SU-DHL-6 (cell line): ENCODE measurements around the gene ING4.

Experiments
- H2AFZ ChIP-seq: fragments of 200-600 bp; sonication (generic); 2 replicates; pipeline ENCODE4 v1.6.1; 2014; ENCODE audit warnings: low read depth, mild to moderate bottlenecking, moderate library complexity, mixed read lengths, antibody characterized with exemption, low read length; ENCODE audit not compliant: severe bottlenecking
- H3F3A ChIP-seq: fragments of 200-600 bp; shearing (Covaris generic); 2 replicates; pipeline ENCODE4 v1.6.0; 2016; ENCODE audit warnings: antibody characterized with exemption, mild to moderate bottlenecking; ENCODE audit not compliant: insufficient read depth
- H3K27ac ChIP-seq: fragments of 200-600 bp; sonication (generic); 2 replicates; pipeline ENCODE4 v1.5.1; 2016; ENCODE audit warnings: low read depth, mild to moderate bottlenecking, low read length, moderate library complexity, mixed read lengths
- H3K27me3 ChIP-seq: fragments of 200-600 bp; sonication (generic), shearing (Covaris generic); 2 replicates; pipeline ENCODE4 v1.6.0; 2014; ENCODE audit warnings: mild to moderate bottlenecking, low read length
- H3K36me3 ChIP-seq: fragments of 200-600 bp; sonication (generic); 2 replicates; pipeline ENCODE4 v1.6.1; 2014; ENCODE audit warnings: mild to moderate bottlenecking, low read length, mixed read lengths
- H3K4me2 ChIP-seq: fragments of 300-600, 200-600 bp; shearing (Covaris generic), sonication (generic); 2 replicates; pipeline ENCODE4 v1.6.0; 2014; ENCODE audit warnings: low read length, low read depth, mild to moderate bottlenecking; ENCODE audit not compliant: poor library complexity, severe bottlenecking
- H3K4me3 ChIP-seq: fragments of 200-600 bp; sonication (generic); 2 replicates; pipeline ENCODE4 v1.5.1; 2014; ENCODE audit warnings: antibody characterized with exemption, low read length, mild to moderate bottlenecking, mixed read lengths; ENCODE audit not compliant: insufficient read depth, poor library complexity, severe bottlenecking
- H3K79me2 ChIP-seq: fragments of 200-600 bp; sonication (generic); 2 replicates; pipeline ENCODE4 v1.6.1; 2014; ENCODE audit warnings: mild to moderate bottlenecking, low read length, moderate library complexity; ENCODE audit not compliant: insufficient read depth
- H3K9ac ChIP-seq: fragments of 200-600 bp; sonication (generic); 2 replicates; pipeline ENCODE4 v1.7.0; 2014; ENCODE audit warnings: mild to moderate bottlenecking, low read length
- H3K9me2 ChIP-seq: fragments of 200-600 bp; sonication (generic); replicated peaks from 2 replicates; pipeline ENCODE4 v1.6.1; 2014; ENCODE audit warnings: low read length; ENCODE audit not compliant: insufficient read depth
- H3K9me3 ChIP-seq: fragments of 200-600 bp; sonication (generic); 2 replicates; pipeline ENCODE4 v1.6.1; 2014; ENCODE audit warnings: low read length, mixed read lengths; ENCODE audit not compliant: insufficient read depth
- H4K20me1 ChIP-seq: fragments of 200-600 bp; sonication (generic); 2 replicates; pipeline ENCODE4 v1.6.1; 2014; ENCODE audit warnings: low read depth, mild to moderate bottlenecking, antibody characterized with exemption, low read length, moderate library complexity, mixed read lengths
- CTCF ChIP-seq: fragments of 200-600 bp; sonication (generic); IDR thresholded peaks from one replicate; pipeline ENCODE4 v1.5.1; 2017; ENCODE audit warnings: antibody characterized with exemption, mild to moderate bottlenecking, low read length, moderate library complexity; ENCODE audit not compliant: insufficient read depth, poor library complexity, severe bottlenecking
- EZH2phosphoT487 ChIP-seq: fragments of 200-600 bp; sonication (generic), shearing (Covaris generic); conservative IDR thresholded peaks from 2 replicates; pipeline ENCODE4 v1.6.1; 2018; ENCODE audit warnings: mild to moderate bottlenecking, antibody characterized with exemption, low read length, moderate library complexity, mixed read lengths

ING4 gene

GRCh38 chr12:6627616-6628015, 35.3 kb downstream of the ING4 start:
- H3K4me2 ChIP-seq, result peak overlapping the region; percentile 71

GRCh38 chr12:6626654-6627283, 36.1 kb downstream of the ING4 start:
- Histone ChIP-seq H3K9ac (peak overlapping the region; percentile 49; the same call in 1 of the 2 replicates), H2AFZ (no peak overlapping the region), H3K4me3 (peak overlapping the region; percentile 42)

More at GRCh38 chr12:6627616-6628015, 35.3 kb downstream of the ING4 start:
- H3K79me2 ChIP-seq, result peaks cover 9% of the 10 kb centered on the region
- H3K4me3 ChIP-seq, result peak overlapping the region; percentile 42
- no peaks in the 10 kb centered on the region for H3K9me3 ChIP-seq
- H3K27ac ChIP-seq, result peak overlapping the region; percentile 82
- peaks cover 29% of the 10 kb centered on the region for H3F3A ChIP-seq
- H3K9me2 ChIP-seq, result no peaks in the 10 kb centered on the region
- H2AFZ ChIP-seq, result no peak overlapping the region
- H4K20me1 ChIP-seq, result no peaks in the 10 kb centered on the region
- TF ChIP-seq EZH2phosphoT487 (no peak), CTCF (no peak)
- H3K36me3 ChIP-seq, result no peaks in the 10 kb centered on the region
- H3K9ac ChIP-seq, result peak overlapping the region; percentile 49
- H3K27me3 ChIP-seq, result no peaks in the 10 kb centered on the region

DNA sequence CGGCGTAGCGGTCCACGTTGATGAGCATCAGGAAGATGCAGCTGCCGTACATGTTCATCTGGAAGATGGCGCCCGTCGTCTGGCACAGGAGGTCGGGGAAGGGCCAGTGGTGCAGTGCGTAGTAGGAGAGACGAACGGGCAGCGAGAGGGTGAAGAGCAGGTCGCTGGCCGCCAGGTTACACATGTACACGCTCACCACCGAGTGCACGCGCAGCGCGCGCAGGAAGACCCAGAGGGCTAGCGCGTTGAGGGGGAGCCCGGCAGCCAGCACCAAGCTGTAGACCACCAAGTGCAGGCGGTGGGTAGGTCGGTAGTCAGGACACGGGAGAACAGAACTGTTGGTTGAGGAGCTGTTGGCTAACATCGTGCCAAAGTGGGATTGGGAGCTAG, 42.0 kb downstream of the ING4 start:
- Histone ChIP-seq H4K20me1 (no peaks in the 10 kb centered on the region), H3K4me2 (peak overlapping the region; percentile 42), H3K9me2 (no peaks in the 10 kb centered on the region), H3K9me3 (no peaks in the 10 kb centered on the region), H3F3A (peaks cover 22% of the 10 kb centered on the region), H3K79me2 (peaks cover 8% of the 10 kb centered on the region; the same call in 1 of the 2 replicates), H3K4me3 (peak overlapping the region; percentile 30), H2AFZ (no peak overlapping the region), H3K9ac (peak overlapping the region; percentile 54), H3K36me3 (no peaks in the 10 kb centered on the region), H3K27me3 (no peaks in the 10 kb centered on the region), H3K27ac (peak overlapping the region; percentile 40; the same call in 1 of the 2 replicates)
- TF ChIP-seq EZH2phosphoT487 (no peak), CTCF (no peak)

More at GRCh38 chr12:6626654-6627283, 36.1 kb downstream of the ING4 start:
- peaks cover 29% of the 10 kb centered on the region for H3F3A ChIP-seq
- H3K4me2 ChIP-seq, result peak overlapping the region; percentile 71
- peak overlapping the region; percentile 82 for H3K27ac ChIP-seq
- TF ChIP-seq EZH2phosphoT487 (no peak), CTCF (no peak)
- H3K79me2 ChIP-seq, result peaks cover 9% of the 10 kb centered on the region
- no peaks in the 10 kb centered on the region for H3K27me3 ChIP-seq
- no peaks in the 10 kb centered on the region for H4K20me1 ChIP-seq
- no peaks in the 10 kb centered on the region for H3K9me3 ChIP-seq
- H3K36me3 ChIP-seq, result no peaks in the 10 kb centered on the region
- H3K9me2 ChIP-seq, result no peaks in the 10 kb centered on the region
